Measurements from ENCODE around the gene CTIF. TPM values are rescaled to one million over a fixed set of nuclear protein-coding genes. Genes with fewer than 3 reads are reported as not detected.
A peak's percentile ranks its signal among the peaks of the same experiment; 100 is the strongest.

CTIF gene
- total RNA-seq, 1 donor, result 65.9 TPM

- H3K4me3 ChIP-seq (ENCODE audit: insufficient read depth, low read length), result no peak overlapping the region
- H4K20me1 ChIP-seq (ENCODE audit: insufficient read depth, low read length), result peaks cover 7% of the 10 kb centered on the region
- TF ChIP-seq CTCF (IDR thresholded peaks at IDR 0.05; ENCODE audit: extremely low read depth, low read depth, low read length), result no peak
- H3K79me2 ChIP-seq (ENCODE audit: insufficient read depth, low read length), result no peaks in the 10 kb centered on the region
- peak overlapping the region; percentile 38 for H3K27ac ChIP-seq (ENCODE audit: low read depth, low read length)
- peaks cover 22% of the 10 kb centered on the region for H3K4me1 ChIP-seq (ENCODE audit: insufficient read depth, low read length)
- H2AFZ ChIP-seq (ENCODE audit: low read length), result no peak overlapping the region
- DNase-seq (ENCODE audit: insufficient read length, low spot score, missing footprints), result no peak
- no peaks in the 10 kb centered on the region for H3K27me3 ChIP-seq (ENCODE audit: insufficient read depth, low read length)
- H3K9me3 ChIP-seq (ENCODE audit: low read depth, low read length), result no peaks in the 10 kb centered on the region
- no peak overlapping the region for H3K4me2 ChIP-seq (ENCODE audit: insufficient read depth, low read length)
- peaks cover 22% of the 10 kb centered on the region for H3K36me3 ChIP-seq (ENCODE audit: insufficient read depth, low read length)
These were observed 263.1 kb downstream of the CTIF start for GRCh38 chr18:48801728-48802542.

- Histone ChIP-seq H3K79me2 (ENCODE audit: insufficient read depth, low read length) (no peaks in the 10 kb centered on the region), H2AFZ (ENCODE audit: low read length) (no peak overlapping the region), H4K20me1 (ENCODE audit: insufficient read depth, low read length) (peaks cover 4% of the 10 kb centered on the region), H3K4me3 (ENCODE audit: insufficient read depth, low read length) (no peak overlapping the region), H3K9me3 (ENCODE audit: low read depth, low read length) (no peaks in the 10 kb centered on the region), H3K4me1 (ENCODE audit: insufficient read depth, low read length) (peaks cover 25% of the 10 kb centered on the region), H3K36me3 (ENCODE audit: insufficient read depth, low read length) (peaks cover 18% of the 10 kb centered on the region), H3K27ac (ENCODE audit: low read depth, low read length) (no peak overlapping the region), H3K27me3 (ENCODE audit: insufficient read depth, low read length) (no peaks in the 10 kb centered on the region), H3K4me2 (ENCODE audit: insufficient read depth, low read length) (no peak overlapping the region)
- TF ChIP-seq CTCF (IDR thresholded peaks at IDR 0.05; ENCODE audit: extremely low read depth, low read depth, low read length), result no peak
- no peak for DNase-seq (ENCODE audit: insufficient read length, low spot score, missing footprints)
These were observed 263.9 kb downstream of the CTIF start for GRCh38 chr18:48802543-48803290.

- TF ChIP-seq CTCF (IDR thresholded peaks at IDR 0.05; ENCODE audit: extremely low read depth, low read depth, low read length), result no peak
- H3K4me3 ChIP-seq (ENCODE audit: insufficient read depth, low read length), result no peak overlapping the region
- H3K79me2 ChIP-seq (ENCODE audit: insufficient read depth, low read length), result no peaks in the 10 kb centered on the region
- peaks cover 14% of the 10 kb centered on the region for H3K36me3 ChIP-seq (ENCODE audit: insufficient read depth, low read length)
- H2AFZ ChIP-seq (ENCODE audit: low read length), result no peak overlapping the region
- H3K4me2 ChIP-seq (ENCODE audit: insufficient read depth, low read length), result no peak overlapping the region
- H3K27me3 ChIP-seq (ENCODE audit: insufficient read depth, low read length), result no peaks in the 10 kb centered on the region
- DNase-seq (ENCODE audit: insufficient read length, low spot score, missing footprints), result no peak
- no peak overlapping the region for H3K27ac ChIP-seq (ENCODE audit: low read depth, low read length)
- H3K9me3 ChIP-seq (ENCODE audit: low read depth, low read length), result no peaks in the 10 kb centered on the region
- peaks cover under 1% of the 10 kb centered on the region for H4K20me1 ChIP-seq (ENCODE audit: insufficient read depth, low read length)
- H3K4me1 ChIP-seq (ENCODE audit: insufficient read depth, low read length), result peaks cover 25% of the 10 kb centered on the region
These were observed 264.7 kb downstream of the CTIF start for GRCh38 chr18:48803518-48803917.
